Left colon (tissue), 2 donors: ENCODE results near the gene POLDIP3. TPM values are rescaled to one million over a fixed set of nuclear protein-coding genes. Genes with fewer than 3 reads are reported as not detected.
A peak's percentile ranks its signal among the peaks of the same experiment; 100 is the strongest.

Source experiments
- ATAC-seq: fragments of 200-7000 bp; cut with Tn5 transposase; one replicate; pipeline ENCODE4 v1.9.1; 2020; ENCODE audit warnings: mild to moderate bottlenecking, moderate library complexity
- DNase-seq, 2 donors: peaks; one replicate each; pipeline ENCODE4 v3.0.0-alpha.2; 2020
- intact Hi-C, 2 donors: fragments of 100-400 bp; cut with DNase I in 1 of 2; cut with micrococcal nuclease in 1 of 2; formaldehyde crosslinking; loops; one replicate each; pipeline versions ENCODE4 v1.11.2 to v1.14.0; 2022; cut with DNase I, micrococcal nuclease
- total RNA-seq, 2 donors: library from RNA; stranded (reverse); fragmentation: NEBNext Ultra II Directional; extraction: Animal tissue kit (Norgen Biotek cat#: 25700); gene quantifications; one replicate each; pipeline ENCODE4 v1.2.1, GENCODE V29; 2021
- donor health status: DM: no; HTN: no; CAD: no.
- donor health status: DM: yes; HTN: yes; CAD: no.

The POLDIP3 gene
- total RNA-seq, 2 donors from 2014 or later = 48.9 to 61.3 TPM

DNA sequence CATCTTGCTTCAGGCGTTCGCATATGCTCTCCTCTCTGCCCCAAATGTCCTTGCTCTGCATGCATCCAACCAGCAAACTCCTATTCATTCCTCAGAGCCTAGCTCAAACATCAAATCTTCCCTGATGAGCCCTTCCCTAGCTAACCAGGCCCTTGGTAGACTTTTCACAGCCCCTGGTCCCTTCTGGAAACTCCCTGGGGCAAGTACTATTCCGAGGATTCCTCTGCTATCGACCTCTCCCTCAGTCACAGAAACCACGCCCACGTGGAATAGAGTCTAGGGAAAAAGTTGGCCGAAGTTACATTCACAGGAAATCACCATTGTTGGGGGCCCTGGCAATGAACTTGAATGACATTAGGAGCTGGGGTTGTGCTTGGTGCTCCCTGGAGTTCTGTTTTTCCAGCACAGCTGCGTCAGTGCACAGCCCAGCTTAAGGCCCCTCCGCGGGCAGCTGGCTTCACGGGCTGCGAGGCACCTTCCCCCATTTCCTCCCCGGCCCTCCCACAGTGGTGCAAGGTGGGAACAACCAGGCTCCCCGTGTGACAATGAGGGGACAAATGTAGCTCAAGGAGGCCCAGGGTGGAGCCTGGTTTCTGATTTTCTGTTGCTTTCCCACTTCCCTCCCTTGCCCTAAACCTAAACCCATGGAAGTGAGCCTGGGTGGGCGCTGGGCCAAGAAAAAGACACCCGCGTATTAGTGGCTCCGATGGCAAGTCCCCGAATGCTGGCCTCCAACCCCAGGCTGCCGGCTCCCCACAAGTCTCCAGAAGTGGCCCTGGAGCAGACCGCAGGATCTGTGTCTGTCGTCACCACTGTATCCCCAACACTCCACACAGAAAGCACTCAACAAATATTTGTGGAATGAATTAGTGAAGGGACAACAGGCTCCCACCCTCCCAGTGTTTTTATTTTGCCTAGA is 30.0 kb upstream of the POLDIP3 start:
- ATAC-seq = no peak
- DNase-seq = peak in 1 of 2 donors; percentile 57
- intact Hi-C loops = no loop called here

DNA sequence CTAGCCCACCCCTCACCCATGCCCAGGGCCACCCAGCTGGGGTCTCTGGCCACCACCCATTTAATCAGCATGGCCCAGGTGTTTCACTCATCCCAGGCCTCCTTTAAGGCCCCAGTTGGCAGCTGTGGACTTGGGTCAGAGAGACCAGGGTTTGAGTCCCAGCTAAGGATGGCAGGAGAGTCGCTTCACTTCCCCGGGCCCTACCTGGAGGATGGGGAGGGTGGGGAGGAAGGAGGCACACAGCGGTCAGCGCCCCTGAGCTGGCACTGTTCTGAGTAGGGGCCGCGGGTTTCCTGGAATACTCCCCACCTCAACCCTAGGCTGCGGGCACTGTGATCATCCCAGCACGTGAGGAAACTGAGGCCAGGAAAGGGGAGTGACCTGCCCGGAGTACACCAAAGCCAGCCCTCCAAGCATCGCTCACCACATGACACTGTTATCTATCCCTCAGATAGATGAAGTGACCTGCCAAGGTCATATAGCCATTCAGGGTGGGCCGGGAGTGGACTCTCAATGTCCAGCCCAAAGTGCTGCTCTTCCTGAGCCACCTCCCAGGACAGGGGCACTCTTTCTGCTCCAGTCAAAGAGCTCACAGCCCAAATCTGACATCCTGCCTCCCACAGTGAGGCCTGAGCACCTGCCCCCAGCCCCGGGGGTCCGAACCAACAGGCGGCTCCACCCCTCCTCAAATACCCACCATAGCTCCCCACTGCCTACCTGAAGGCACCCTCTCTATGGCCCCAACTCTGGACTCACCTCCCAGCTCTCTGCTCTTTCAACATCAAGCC is 29.1 kb upstream of the POLDIP3 start:
- no peak for DNase-seq
- intact Hi-C loops = no loop called here
- no peak for ATAC-seq

GRCh38 chr22:42642806-42643633 is 28.3 kb upstream of the POLDIP3 start:
- ATAC-seq (peak; percentile 7), DNase-seq (no peak)
- intact Hi-C loops = no loop called here

DNA sequence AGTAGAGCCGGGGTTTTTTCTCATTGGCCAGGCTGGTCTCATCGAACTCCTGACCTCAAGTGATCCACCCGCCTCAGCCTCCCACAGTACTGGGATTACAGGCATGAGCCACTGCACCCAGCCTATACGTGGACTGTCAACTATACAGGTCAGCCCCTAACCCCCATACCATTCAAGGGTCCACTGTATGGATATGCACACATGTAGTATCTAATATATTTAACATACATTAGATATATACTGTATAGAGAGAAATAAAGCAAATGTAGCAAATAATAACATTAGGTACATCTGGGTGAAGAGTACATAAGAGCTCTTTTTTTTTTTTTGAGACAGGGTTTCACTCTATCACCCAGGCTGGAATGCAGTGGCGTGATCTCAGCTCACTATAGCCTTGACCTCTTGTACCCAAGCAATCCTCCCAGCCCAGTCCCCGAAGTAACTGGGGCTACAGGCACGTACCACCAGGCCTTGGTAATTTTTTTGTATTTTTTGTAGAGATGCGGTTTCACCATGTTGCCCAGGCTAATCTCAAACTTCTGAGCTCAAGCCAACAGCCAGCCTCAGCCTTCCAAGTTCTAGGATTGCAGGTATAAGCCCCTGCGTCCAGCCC is 27.2 kb upstream of the POLDIP3 start:
- ATAC-seq (no peak), DNase-seq (no peak)
- intact Hi-C loops = no loop called here

DNA sequence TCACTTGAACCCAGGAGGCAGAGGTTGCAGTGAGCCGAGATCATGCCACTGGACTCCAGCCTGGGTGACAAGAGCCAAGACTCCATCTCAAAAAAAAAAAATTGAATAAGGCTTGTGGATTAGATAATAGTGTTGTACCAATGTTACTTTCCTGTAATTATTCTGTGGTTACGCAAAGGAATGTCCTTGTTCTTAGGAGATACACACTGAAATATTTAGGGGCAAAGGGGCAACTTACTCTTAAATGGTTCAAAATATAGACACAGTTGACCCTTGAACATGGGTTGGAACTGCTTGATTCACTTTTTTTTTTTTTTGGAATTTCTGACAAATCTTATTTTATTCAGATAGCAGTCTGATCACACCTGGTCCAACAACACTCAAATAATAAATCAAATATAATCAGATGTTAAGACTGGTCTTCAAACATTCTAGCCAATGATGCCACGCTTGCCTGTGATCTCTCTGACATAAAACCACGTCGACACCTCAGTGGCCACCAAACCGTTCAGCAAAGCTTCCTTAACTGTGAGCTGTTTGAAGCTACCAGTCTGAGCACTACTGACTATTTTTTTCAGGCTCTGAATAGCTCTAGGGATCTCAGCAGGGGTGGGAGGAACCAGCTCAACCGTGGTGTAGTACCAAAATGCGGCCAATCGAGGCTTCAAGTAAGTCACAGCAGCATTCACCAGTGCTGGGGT is 25.0 kb upstream of the POLDIP3 start:
- intact Hi-C loops = no loop called here
- ATAC-seq = no peak
- no peak for DNase-seq

DNA sequence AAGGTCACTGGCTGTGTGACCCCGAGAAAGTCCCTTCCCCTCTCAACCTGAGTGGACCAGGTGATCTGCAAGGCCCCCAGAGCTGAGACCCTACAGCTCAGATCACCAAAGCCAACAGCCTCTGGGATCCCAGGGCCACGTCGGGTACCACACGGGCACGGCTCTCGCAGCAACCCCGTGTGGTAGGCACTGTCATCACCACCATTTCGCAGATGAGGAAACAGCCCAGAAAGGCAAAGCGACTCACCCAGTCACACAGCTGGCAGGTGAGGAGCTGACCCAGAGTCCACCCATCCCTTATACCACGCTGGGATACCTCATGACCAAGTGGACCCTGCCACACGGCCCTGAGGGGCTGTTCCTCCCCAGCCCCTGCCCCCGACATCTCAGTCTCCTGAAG is 22.9 kb upstream of the POLDIP3 start:
- intact Hi-C loops = no loop called here
- DNase-seq (no peak), ATAC-seq (no peak)

GRCh38 chr22:42636506-42636905 is 21.8 kb upstream of the POLDIP3 start:
- DNase-seq (no peak), ATAC-seq (no peak)
- intact Hi-C loops = no loop called here

DNA sequence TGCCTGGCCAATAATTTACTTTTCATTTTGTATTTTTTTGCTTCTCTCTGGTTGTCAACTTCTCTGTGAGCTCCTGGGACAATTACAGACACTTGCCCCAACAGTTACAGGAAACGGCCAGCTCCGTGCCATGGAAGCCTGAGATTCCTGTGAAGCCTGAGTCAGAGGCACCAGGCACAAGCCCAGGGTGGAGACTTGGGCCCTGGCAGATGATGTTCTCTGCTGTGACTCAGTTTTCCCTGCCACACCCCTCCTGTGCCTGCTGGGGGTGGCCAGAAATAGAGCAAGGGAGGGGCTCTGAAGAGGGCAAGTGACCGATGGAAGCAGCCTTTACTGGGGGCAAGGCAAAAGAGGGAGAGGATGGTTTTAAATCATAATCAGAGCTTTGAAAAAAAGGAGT is 20.8 kb upstream of the POLDIP3 start:
- ATAC-seq = peak; percentile 59
- DNase-seq = no peak

GRCh38 chr22:42633013-42633412 is 18.3 kb upstream of the POLDIP3 start:
- DNase-seq (no peak), ATAC-seq (no peak)
- intact Hi-C loops = no loop called here

More for the DNA sequence above, 20.8 kb upstream of the POLDIP3 start:
- intact Hi-C loops = no loop called here

GRCh38 chr22:42632096-42632495 is 17.4 kb upstream of the POLDIP3 start:
- no peak for DNase-seq

GRCh38 chr22:42630901-42631602 is 16.4 kb upstream of the POLDIP3 start:
- ATAC-seq (no peak), DNase-seq (no peak)
- intact Hi-C loops = no loop called here

More at GRCh38 chr22:42632096-42632495, 17.4 kb upstream of the POLDIP3 start:
- intact Hi-C loops = no loop called here
- ATAC-seq = no peak

GRCh38 chr22:42630211-42630610 is 15.5 kb upstream of the POLDIP3 start:
- ATAC-seq (no peak), DNase-seq (no peak)
- intact Hi-C loops = no loop called here

DNA sequence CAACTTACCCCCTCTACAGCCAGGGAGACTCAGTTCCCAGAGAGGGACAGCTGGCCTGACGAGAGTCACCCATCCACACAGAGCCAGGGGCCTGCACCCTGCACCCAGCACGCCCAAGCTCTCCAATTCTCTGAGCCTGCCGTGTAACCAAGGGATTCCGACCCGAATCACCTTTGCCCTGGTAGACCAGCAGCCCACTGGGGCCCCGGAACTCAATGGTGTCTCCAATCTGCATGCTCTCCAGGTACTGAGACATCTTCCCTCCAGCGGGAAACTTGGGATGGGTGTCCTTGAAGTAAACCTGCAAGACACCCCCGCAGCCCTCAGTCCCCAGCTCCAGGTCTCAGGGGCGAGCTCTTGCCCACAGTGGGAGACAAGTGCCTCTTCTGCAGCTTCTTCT is 13.3 kb upstream of the POLDIP3 start:
- DNase-seq = no peak
- intact Hi-C loops = no loop called here
- ATAC-seq = no peak

- intact Hi-C loops = no loop called here
- no peak for ATAC-seq
Measured at GRCh38 chr22:42626951-42627625, 12.4 kb upstream of the POLDIP3 start.

DNA sequence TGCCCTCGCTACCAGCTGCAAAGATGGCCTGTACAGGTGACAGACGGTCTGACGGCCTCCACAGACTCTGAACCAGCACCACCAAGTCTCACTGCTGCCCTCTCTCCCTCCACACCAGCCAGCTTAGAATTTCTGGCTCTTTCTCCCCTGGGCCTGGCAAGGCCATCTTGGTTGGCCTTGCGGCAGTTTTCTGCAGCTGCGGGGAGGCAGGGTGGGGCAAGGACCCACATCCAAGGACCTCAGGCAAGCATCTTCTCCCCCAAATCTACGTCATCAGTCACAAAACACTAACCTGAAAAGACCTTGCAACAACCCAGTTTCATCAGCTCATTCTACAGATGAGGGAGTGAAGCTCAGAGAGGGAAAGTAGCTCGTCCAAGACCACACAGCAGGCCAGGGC is 11.7 kb upstream of the POLDIP3 start:
- no peak for DNase-seq
- no peak for ATAC-seq
- intact Hi-C loops = no loop called here

More at GRCh38 chr22:42626951-42627625, 12.4 kb upstream of the POLDIP3 start:
- DNase-seq = no peak

- no peak for ATAC-seq
- intact Hi-C loops = no loop called here
- DNase-seq = no peak
Measured at GRCh38 chr22:42625416-42625815, 10.7 kb upstream of the POLDIP3 start.

- ATAC-seq (no peak), DNase-seq (no peak)
Measured at GRCh38 chr22:42624551-42625106, 9.9 kb upstream of the POLDIP3 start.

More at GRCh38 chr22:42624551-42625106, 9.9 kb upstream of the POLDIP3 start:
- intact Hi-C loops = no loop called here
